ENCODE measurements around the gene TULP4. TPM values are rescaled to one million over a fixed set of nuclear protein-coding genes. Genes with fewer than 3 reads are reported as not detected.

TULP4 gene
- total RNA-seq, 1 experiment from 2014 or later, result 64.6 TPM

DNA sequence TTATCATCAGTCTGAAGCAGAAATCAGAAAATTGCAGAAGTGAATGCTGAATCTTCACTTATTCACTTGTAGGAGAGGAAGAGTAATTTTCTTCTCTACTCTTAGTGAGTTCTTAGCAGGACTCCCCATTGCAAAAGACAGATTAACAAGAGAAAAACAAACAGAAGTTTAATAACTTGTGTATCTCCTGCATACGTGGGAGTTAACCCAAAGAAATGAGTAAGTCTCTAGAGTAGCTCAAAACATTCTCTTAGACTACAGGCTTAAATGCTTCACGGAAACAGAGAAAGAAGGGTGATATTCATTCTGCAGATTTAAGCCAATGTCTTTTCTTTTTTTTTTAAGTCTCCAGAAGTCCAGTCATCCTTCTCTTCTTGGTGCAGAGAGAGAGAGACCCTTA is 149.7 kb downstream of the TULP4 start:
- Histone ChIP-seq H3K23ac (ENCODE audit: insufficient read length, low read depth, low read length) (no peak overlapping the region), H4K20me1 (ENCODE audit: control insufficient read depth, insufficient read depth, insufficient read length) (no peaks in the 10 kb centered on the region), H3K79me1 (ENCODE audit: insufficient read depth, low read depth, low read length, poor library complexity, severe bottlenecking) (no peaks in the 10 kb centered on the region), H4K8ac (replicated peaks; ENCODE audit: insufficient read length, low read depth, low read length) (no peak overlapping the region), H2BK15ac (ENCODE audit: low read depth, low read length) (no peak overlapping the region), H3K18ac (ENCODE audit: insufficient read length, low read depth, low read length) (no peak overlapping the region), H3K4me2 (ENCODE audit: insufficient read depth, insufficient read length, low read length) (no peak overlapping the region), H3K9ac (ENCODE audit: extremely low read depth, insufficient read length, low read length) (no peak overlapping the region), H3K23me2 (ENCODE audit: insufficient read length, low read depth, low read length, poor library complexity, severe bottlenecking) (no peaks in the 10 kb centered on the region), H3K4ac (ENCODE audit: low read depth, low read length) (no peak overlapping the region), H3K14ac (ENCODE audit: insufficient read depth, low read length) (no peak overlapping the region), H2AFZ (ENCODE audit: low read length) (no peak overlapping the region), H2BK12ac (ENCODE audit: insufficient read length, low read depth, low read length) (no peak overlapping the region), H3K79me2 (ENCODE audit: insufficient read depth, low read length) (no peaks in the 10 kb centered on the region), H4K91ac (ENCODE audit: insufficient read length, low read depth, low read length) (no peak overlapping the region), H2AK5ac (ENCODE audit: insufficient read length, low read length) (no peak overlapping the region), H2BK20ac (ENCODE audit: low read depth, low read length, poor library complexity, severe bottlenecking) (no peak overlapping the region), H3K4me1 (ENCODE audit: insufficient read depth, low read length) (peaks cover 9% of the 10 kb centered on the region; the same call in 1 of the 2 replicates), H3K27ac (ENCODE audit: insufficient read length, low read depth, low read length) (no peak overlapping the region), H3K9me3 (ENCODE audit: control insufficient read depth, low read depth, low read length) (no peaks in the 10 kb centered on the region), H3T11ph (ENCODE audit: low read length) (no peak overlapping the region), H4K5ac (ENCODE audit: insufficient read length, low read depth, low read length) (no peak overlapping the region), H2BK5ac (ENCODE audit: insufficient read length, low read length) (no peak overlapping the region), H2BK120ac (ENCODE audit: low read depth, low read length, poor library complexity, severe bottlenecking) (no peak overlapping the region), H3K27me3 (ENCODE audit: insufficient read depth, low read length) (peaks cover 12% of the 10 kb centered on the region), H3K56ac (ENCODE audit: insufficient read length, low read depth, low read length) (no peak overlapping the region)
- Mint-ChIP-seq H3K4me3 (no peak overlapping the region), H3K27ac (no peak overlapping the region), H3K4me1 (peaks cover 65 to 66% of the 10 kb centered on the region in 2 experiments), H3K9me3 (peaks cover 0 to 6% of the 10 kb centered on the region in 2 experiments; a peak in 2 of 5 replicates), H3K27me3 (ENCODE audit: low read depth) (peaks cover 24% of the 10 kb centered on the region), H3K36me3 (ENCODE audit: insufficient read depth in 1 of 3, low read depth in 3 of 3) (peaks cover 22 to 33% (median 25%) of the 10 kb centered on the region in 3 experiments)
- WGBS (ENCODE audit: extremely low coverage, insufficient read length, low lambda C conversion rate), result no CpG with 5 or more reads among the region's 2 CpGs
- DNase-seq, result no peak
- TF ChIP-seq, protein P1, sequence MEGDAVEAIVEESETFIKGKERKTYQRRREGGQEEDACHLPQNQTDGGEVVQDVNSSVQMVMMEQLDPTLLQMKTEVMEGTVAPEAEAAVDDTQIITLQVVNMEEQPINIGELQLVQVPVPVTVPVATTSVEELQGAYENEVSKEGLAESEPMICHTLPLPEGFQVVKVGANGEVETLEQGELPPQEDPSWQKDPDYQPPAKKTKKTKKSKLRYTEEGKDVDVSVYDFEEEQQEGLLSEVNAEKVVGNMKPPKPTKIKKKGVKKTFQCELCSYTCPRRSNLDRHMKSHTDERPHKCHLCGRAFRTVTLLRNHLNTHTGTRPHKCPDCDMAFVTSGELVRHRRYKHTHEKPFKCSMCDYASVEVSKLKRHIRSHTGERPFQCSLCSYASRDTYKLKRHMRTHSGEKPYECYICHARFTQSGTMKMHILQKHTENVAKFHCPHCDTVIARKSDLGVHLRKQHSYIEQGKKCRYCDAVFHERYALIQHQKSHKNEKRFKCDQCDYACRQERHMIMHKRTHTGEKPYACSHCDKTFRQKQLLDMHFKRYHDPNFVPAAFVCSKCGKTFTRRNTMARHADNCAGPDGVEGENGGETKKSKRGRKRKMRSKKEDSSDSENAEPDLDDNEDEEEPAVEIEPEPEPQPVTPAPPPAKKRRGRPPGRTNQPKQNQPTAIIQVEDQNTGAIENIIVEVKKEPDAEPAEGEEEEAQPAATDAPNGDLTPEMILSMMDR (conservative IDR thresholded peaks at IDR 0.05), result no peak

Measured in H9 (cell line).